Spleen (tissue), 11 donors: ENCODE results near the gene CYP4A22. TPM values are rescaled to one million over a fixed set of nuclear protein-coding genes. Genes with fewer than 3 reads are reported as not detected.
A peak's percentile ranks its signal among the peaks of the same experiment; 100 is the strongest.

Experiments
- DNase-seq: peaks from one replicate; pipeline ENCODE4 v3.0.0-alpha.2; 2020
- H3K27ac ChIP-seq, 8 donors: fragments of 200-600 bp; sonication (generic) in 7 of 8; 1 replicate in 4 of 8; 2 replicates in 4 of 8; pipeline versions ENCODE4 v1.5.0 to v1.8.0; 2016 to 2021; ENCODE audit warnings: inconsistent platforms in 4 of 8, mild to moderate bottlenecking in 4 of 8, moderate library complexity in 1 of 8
- H3K27me3 ChIP-seq, 7 donors: fragments of 200-600 bp; sonication (generic) in 6 of 7; replicated peaks in 1 of 7; 1 replicate in 4 of 7; 2 replicates in 3 of 7; pipeline versions ENCODE4 v1.5.0 to v1.8.0; 2016 to 2021; ENCODE audit warnings: inconsistent platforms in 3 of 7, mild to moderate bottlenecking in 1 of 7
- H3K36me3 ChIP-seq, 6 donors: fragments of 200-600 bp; sonication (generic) in 5 of 6; 1 replicate in 4 of 6; 2 replicates in 2 of 6; pipeline versions ENCODE4 v1.5.0 to v1.8.0; 2016 to 2021; ENCODE audit warnings: inconsistent platforms in 2 of 6
- H3K4me1 ChIP-seq, 6 donors: fragments of 200-600 bp; sonication (generic) in 5 of 6; 1 replicate in 3 of 6; 2 replicates in 3 of 6; pipeline versions ENCODE4 v1.5.0 to v1.8.0; 2016 to 2021; ENCODE audit warnings: inconsistent platforms in 3 of 6
- H3K4me3 ChIP-seq, 8 donors: fragments of 200-600 bp; sonication (generic) in 7 of 8; 1 replicate in 4 of 8; 2 replicates in 4 of 8; pipeline versions ENCODE4 v1.5.0 to v1.8.0; 2016 to 2021; ENCODE audit warnings: inconsistent platforms in 4 of 8, mild to moderate bottlenecking in 4 of 8, moderate library complexity in 2 of 8
- H3K9me3 ChIP-seq, 8 donors: fragments of 200-600 bp; sonication (generic) in 7 of 8; 1 replicate in 4 of 8; 2 replicates in 4 of 8; pipeline versions ENCODE4 v1.5.0 to v1.8.0; 2016 to 2021; ENCODE audit warnings: inconsistent platforms in 4 of 8
- POLR2A ChIP-seq, 3 donors: fragments of 450-650 bp; IDR thresholded peaks; one replicate each; pipeline ENCODE4 v1.5.1; 2017; ENCODE audit warnings: antibody characterized with exemption in 3 of 3, mild to moderate bottlenecking in 1 of 3
- POLR2AphosphoS5 ChIP-seq, 3 donors: sonication (generic); formaldehyde crosslinking; IDR thresholded peaks; one replicate each; pipeline ENCODE4 v1.5.1; 2017; ENCODE audit warnings: antibody characterized with exemption in 3 of 3
- WGBS, 5 donors: extraction: QIAGEN DNeasy Blood & Tissue Kit in 3 of 5; methylation state at CpG; one replicate each; pipeline versions ENCODE4 v1.1.5 to v1.1.7; 2013 to 2018; 5-methylcytosine and 5-hydroxymethylcytosine counted together
- intact Hi-C: fragments of 100-400 bp; cut with DNase I; formaldehyde crosslinking; loops from one replicate; pipeline ENCODE4 v1.15.0; 2023; ENCODE audit warnings: low total_unique reads
- polyA plus RNA-seq, 3 donors: library from polyadenylated mRNA; stranded (reverse); fragments of 200-250 nt; gene quantifications; one replicate each; pipeline ENCODE4 v1.2.1, GENCODE V29; 2013
- total RNA-seq, 7 donors: library from RNA; depleted of rRNA in 3 of 7; stranded (reverse); fragments of >200 nt in 3 of 7; fragmentation: NEBNext Ultra II Directional in 4 of 7; extraction: Animal tissue kit (Norgen Biotek cat#: 25700) in 4 of 7; gene quantifications; one replicate each; pipeline versions ENCODE4 v1.1.0 to v1.2.1, GENCODE V29; 2016 to 2021
- TF ChIP-seq, protein P1 (sequence below), 11 experiments: fragments of 200-600 bp in 7 of 11; fragments of 450-650 bp in 4 of 11; sonication (generic) in 4 of 11; IDR thresholded peaks in 8 of 11; conservative IDR thresholded peaks in 3 of 11; 1 replicate in 7 of 11; 2 replicates in 4 of 11; pipeline versions ENCODE4 v1.4.0 to v1.8.0; 2016 to 2021; ENCODE audit warnings: antibody characterized with exemption in 11 of 11, inconsistent platforms in 4 of 11, mild to moderate bottlenecking in 1 of 11
- donor health status: healthy with polysubstance abuse.
- donor health status: DM: no; HTN: no; CAD: no; lungs with moderate emphysema.
- donor health status: DM: no; HTN: no; CAD: no.
- donor health status: Bipolar disorder and iron deficiency.
- donor health status: healthy.
- donor health status: DM: no; HTN: no; CAD: no.
- donor health status: DM: yes; HTN: yes; CAD: no.

Gene CYP4A22
- total and polyA plus RNA-seq, 10 donors: 0.43 TPM; not detected in 9

DNA sequence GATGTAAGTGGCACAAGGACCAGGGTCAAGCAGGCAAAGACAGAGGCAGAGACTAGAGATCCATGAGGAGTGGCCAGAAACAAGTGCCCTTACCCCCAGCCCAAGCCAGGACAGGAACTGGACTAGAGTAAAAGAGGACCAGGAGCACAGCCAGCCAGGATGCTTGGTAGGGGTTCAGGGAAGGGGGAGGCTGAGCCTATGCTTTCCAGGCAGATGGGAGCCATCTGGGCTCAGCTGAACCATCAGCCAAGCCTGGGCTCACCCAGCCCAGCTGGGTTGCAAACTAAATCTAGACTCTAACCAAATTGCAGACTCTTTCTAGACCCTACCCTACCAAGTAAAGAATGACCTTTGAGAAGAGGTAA, 37.4 kb downstream of the CYP4A22 start:
- DNase-seq: no peak
- TF ChIP-seq, protein P1, sequence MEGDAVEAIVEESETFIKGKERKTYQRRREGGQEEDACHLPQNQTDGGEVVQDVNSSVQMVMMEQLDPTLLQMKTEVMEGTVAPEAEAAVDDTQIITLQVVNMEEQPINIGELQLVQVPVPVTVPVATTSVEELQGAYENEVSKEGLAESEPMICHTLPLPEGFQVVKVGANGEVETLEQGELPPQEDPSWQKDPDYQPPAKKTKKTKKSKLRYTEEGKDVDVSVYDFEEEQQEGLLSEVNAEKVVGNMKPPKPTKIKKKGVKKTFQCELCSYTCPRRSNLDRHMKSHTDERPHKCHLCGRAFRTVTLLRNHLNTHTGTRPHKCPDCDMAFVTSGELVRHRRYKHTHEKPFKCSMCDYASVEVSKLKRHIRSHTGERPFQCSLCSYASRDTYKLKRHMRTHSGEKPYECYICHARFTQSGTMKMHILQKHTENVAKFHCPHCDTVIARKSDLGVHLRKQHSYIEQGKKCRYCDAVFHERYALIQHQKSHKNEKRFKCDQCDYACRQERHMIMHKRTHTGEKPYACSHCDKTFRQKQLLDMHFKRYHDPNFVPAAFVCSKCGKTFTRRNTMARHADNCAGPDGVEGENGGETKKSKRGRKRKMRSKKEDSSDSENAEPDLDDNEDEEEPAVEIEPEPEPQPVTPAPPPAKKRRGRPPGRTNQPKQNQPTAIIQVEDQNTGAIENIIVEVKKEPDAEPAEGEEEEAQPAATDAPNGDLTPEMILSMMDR (IDR thresholded peaks at IDR 0.05 in 8 of 11, conservative IDR thresholded peaks at IDR 0.05 in 3 of 11): no peak
- TF ChIP-seq POLR2AphosphoS5 (IDR thresholded peaks at IDR 0.05): no peak
- no peak for TF ChIP-seq POLR2A (IDR thresholded peaks at IDR 0.05)
- Histone ChIP-seq H3K36me3 (no peaks in the 10 kb centered on the region), H3K27ac (no peak overlapping the region), H3K27me3 (peaks cover 0 to 44% (median 0%) of the 10 kb centered on the region in 7 donors), H3K4me3 (no peak overlapping the region), H3K4me1 (peaks cover 0 to 15% (median 6%) of the 10 kb centered on the region in 6 donors), H3K9me3 (peaks cover 0 to 7% (median 5%) of the 10 kb centered on the region in 8 donors)
- intact Hi-C loops: loop anchor here (5.0 kb wide), 1 partner anchor 538 kb away; no protein-coding TSS in a partner anchor

- intact Hi-C loops: loop anchor here (5.0 kb wide), 1 partner anchor 537 kb away; no protein-coding TSS in a partner anchor
- DNase-seq: peak; percentile 60
- TF ChIP-seq, protein P1 (IDR thresholded peaks at IDR 0.05 in 8 of 11, conservative IDR thresholded peaks at IDR 0.05 in 3 of 11): peak; percentile 68 to 91 (median 83)
- TF ChIP-seq POLR2A (IDR thresholded peaks at IDR 0.05): no peak
- no peak for TF ChIP-seq POLR2AphosphoS5 (IDR thresholded peaks at IDR 0.05)
- H3K27ac ChIP-seq: no peak overlapping the region
- H3K36me3 ChIP-seq: no peaks in the 10 kb centered on the region
- WGBS, 5 donors: 18 to 22% (median 20%) methylated on average over 11 of the region's 11 CpGs
- peaks cover 0 to 7% (median 5%) of the 10 kb centered on the region in 8 donors for H3K9me3 ChIP-seq
- peaks cover 0 to 20% (median 10%) of the 10 kb centered on the region in 6 donors for H3K4me1 ChIP-seq
- H3K4me3 ChIP-seq: no peak overlapping the region
- H3K27me3 ChIP-seq: peaks cover 0 to 52% (median 4%) of the 10 kb centered on the region in 7 donors
Observed at GRCh38 chr1:47175227-47175934, 38.1 kb downstream of the CYP4A22 start.

- peak; percentile 17 for DNase-seq
- Histone ChIP-seq H3K27me3 (peaks cover 0 to 66% (median 4%) of the 10 kb centered on the region in 7 donors), H3K27ac (no peak overlapping the region), H3K4me3 (no peak overlapping the region), H3K36me3 (no peaks in the 10 kb centered on the region), H3K9me3 (peaks cover 0 to 2% (median under 1%) of the 10 kb centered on the region in 8 donors), H3K4me1 (peaks cover 0 to 20% (median 10%) of the 10 kb centered on the region in 6 donors)
- TF ChIP-seq, protein P1 (IDR thresholded peaks at IDR 0.05 in 8 of 11, conservative IDR thresholded peaks at IDR 0.05 in 3 of 11): no peak
- TF ChIP-seq POLR2A (IDR thresholded peaks at IDR 0.05) (no peak), POLR2AphosphoS5 (IDR thresholded peaks at IDR 0.05) (no peak)
- 88 to 90% (median 89%) methylated on average over 6 of the region's 6 CpGs for WGBS, 5 donors
- intact Hi-C loops: loop anchor here (5.0 kb wide), 1 partner anchor 534 kb away; no protein-coding TSS in a partner anchor
Observed at GRCh38 chr1:47178020-47178419, 40.8 kb downstream of the CYP4A22 start.

DNA sequence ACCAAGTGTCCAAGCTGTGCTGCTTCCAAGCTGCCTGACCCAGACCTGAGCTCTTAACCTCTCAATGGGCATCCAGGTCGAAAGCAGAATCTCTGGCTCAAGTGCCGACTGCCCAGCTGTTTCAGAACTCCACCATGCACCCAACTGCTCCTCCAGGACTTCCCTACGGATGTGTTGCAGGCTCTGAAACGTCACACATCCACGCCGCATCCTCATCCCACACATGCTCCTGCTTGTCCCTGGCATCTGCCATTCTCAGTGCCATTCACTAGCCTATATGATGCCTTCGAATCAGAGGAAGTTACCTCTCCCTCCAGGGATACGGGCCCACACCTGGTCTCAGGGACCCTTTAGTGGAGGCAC, 41.4 kb downstream of the CYP4A22 start:
- peak overlapping the region in 1 of 8 donors; percentile 65 for H3K4me3 ChIP-seq
- TF ChIP-seq, protein P1 (IDR thresholded peaks at IDR 0.05 in 8 of 11, conservative IDR thresholded peaks at IDR 0.05 in 3 of 11): no peak
- TF ChIP-seq POLR2A (IDR thresholded peaks at IDR 0.05) (no peak), POLR2AphosphoS5 (IDR thresholded peaks at IDR 0.05) (no peak)
- H3K4me1 ChIP-seq: peaks cover 0 to 20% (median 10%) of the 10 kb centered on the region in 6 donors
- DNase-seq: peak; percentile 55
- WGBS, 5 donors: 66 to 75% (median 70%) methylated on average over 8 of the region's 8 CpGs
- peaks cover 0 to 66% (median 4%) of the 10 kb centered on the region in 7 donors for H3K27me3 ChIP-seq
- no peaks in the 10 kb centered on the region for H3K36me3 ChIP-seq
- no peaks in the 10 kb centered on the region for H3K9me3 ChIP-seq
- intact Hi-C loops: loop anchor here (5.0 kb wide), 1 partner anchor 534 kb away; no protein-coding TSS in a partner anchor
- peak overlapping the region in 1 of 8 donors; percentile 55 for H3K27ac ChIP-seq
